K562 (cell line): ENCODE results near the gene PPP1R10. TPM values are rescaled to one million over a fixed set of nuclear protein-coding genes. Genes with fewer than 3 reads are reported as not detected.
"Not testable (repeated sequence)": the region's sequence is repeated elsewhere in the genome, so short reads cannot be mapped to it uniquely, and the experiment has no call there.

Experiments
- ATAC-seq: fragments of 200-7000 bp; cut with Tn5 transposase; 3 replicates; pipeline ENCODE4 v1.9.1; 2020; ENCODE audit warnings: moderate library complexity
- BruUV-seq: library from RNA; stranded (reverse); fragments of 400-500 nt; replicated peaks from 2 replicates; lab custom pipeline; 2021; lab: Mats Ljungman, UMichigan
- CTCF ChIA-PET: fragments of 300-600 bp; formaldehyde crosslinking; extraction: SDS; loops from one replicate; lab custom pipeline; 2021; ENCODE audit warnings: low intra/inter-chr PET ratio; lab: Yijun Ruan, JAX
- POLR2A ChIA-PET: fragments of 300-600, 350-650 bp; sonication (Branson Sonifier 250); formaldehyde crosslinking; extraction: SDS; loops from one replicate; lab custom pipeline; 2021; ENCODE audit warnings: antibody characterized with exemption, inconsistent platforms; lab: Yijun Ruan, JAX
- DNase-seq, 4 experiments: peaks; one replicate each; pipeline versions ENCODE4 v3.0.0 to v3.0.0-alpha.2; 2011 to 2018; ENCODE audit warnings: low spot score in 3 of 4, mixed read lengths in 3 of 4; ENCODE audit errors: extremely low read depth in 1 of 4
- FAIRE-seq: peaks from 2 replicates; lab custom pipeline; 2011; peaks lifted over from hg19 to GRCh38; lab: Jason Lieb, UNC
- H2AFZ ChIP-seq: 2 replicates; pipeline ENCODE4 v1.6.0; 2011; ENCODE audit warnings: low read depth, low read length, control low read depth, inconsistent platforms
- H3K27ac ChIP-seq: fragments of 200-600 bp; 3 replicates; pipeline ENCODE4 v1.8.0; 2011; ENCODE audit warnings: low read depth, mild to moderate bottlenecking, control low read depth, inconsistent platforms, low read length, moderate library complexity, mixed read lengths; ENCODE audit errors: extremely low read depth
- H3K27me3 ChIP-seq, 2 experiments: fragments of 300-600 bp in 1 of 2; 2 replicates in 1 of 2; 3 replicates in 1 of 2; pipeline versions ENCODE4 v1.6.0 to v1.8.0; 2011; ENCODE audit warnings: inconsistent platforms in 2 of 2, low read length in 2 of 2, mild to moderate bottlenecking in 1 of 2, mixed read lengths in 1 of 2, moderate library complexity in 1 of 2; ENCODE audit not compliant: control insufficient read depth in 2 of 2, insufficient read depth in 2 of 2
- H3K36me3 ChIP-seq: fragments of 300-600 bp; 3 replicates; pipeline ENCODE4 v1.8.0; 2011; ENCODE audit warnings: mild to moderate bottlenecking, low read length, inconsistent platforms; ENCODE audit not compliant: control insufficient read depth, insufficient read depth
- H3K4me1 ChIP-seq, 2 experiments: fragments of 200-600 bp in 1 of 2; replicated peaks in 1 of 2; 2 replicates in 1 of 2; 3 replicates in 1 of 2; pipeline versions ENCODE4 v1.5.1 to v1.8.0; 2011; ENCODE audit warnings: inconsistent platforms in 2 of 2, low read length in 2 of 2, mild to moderate bottlenecking in 1 of 2, mixed read lengths in 1 of 2, moderate library complexity in 1 of 2; ENCODE audit not compliant: control insufficient read depth in 2 of 2, insufficient read depth in 2 of 2
- H3K4me2 ChIP-seq: 2 replicates; pipeline ENCODE4 v1.6.1; 2011; ENCODE audit warnings: low read length, control low read depth, inconsistent platforms, mixed read lengths; ENCODE audit not compliant: insufficient read depth
- H3K4me3 ChIP-seq: fragments of 200-600 bp; sonication (generic), shearing (Covaris generic); 2 replicates; pipeline ENCODE4 v1.5.1; 2016; ENCODE audit warnings: control low read depth, inconsistent platforms
- H3K79me2 ChIP-seq: fragments of 200-600 bp; 3 replicates; pipeline ENCODE4 v1.8.0; 2011; ENCODE audit warnings: low read length, inconsistent platforms; ENCODE audit not compliant: control insufficient read depth, insufficient read depth
- H3K9ac ChIP-seq, 2 experiments: 2 replicates each; pipeline versions ENCODE4 v1.6.0 to v1.6.1; 2011; ENCODE audit warnings: low read depth in 2 of 2, low read length in 2 of 2, control low read depth in 1 of 2, inconsistent platforms in 1 of 2, mild to moderate bottlenecking in 1 of 2, mixed read lengths in 1 of 2; ENCODE audit not compliant: insufficient read depth in 1 of 2
- H3K9me1 ChIP-seq: one replicate; pipeline ENCODE4 v1.6.0; 2011; ENCODE audit warnings: inconsistent platforms, mild to moderate bottlenecking, low read length, moderate library complexity; ENCODE audit not compliant: control insufficient read depth, insufficient read depth
- H3K9me3 ChIP-seq: replicated peaks from 2 replicates; pipeline ENCODE4 v1.5.1; 2011; ENCODE audit warnings: low read depth, low read length, inconsistent platforms; ENCODE audit not compliant: control insufficient read depth, insufficient read depth
- H4K20me1 ChIP-seq: replicated peaks from 2 replicates; pipeline ENCODE4 v1.6.1; 2011; ENCODE audit warnings: low read length, inconsistent platforms, mixed read lengths; ENCODE audit not compliant: control insufficient read depth, insufficient read depth
- GTF2A2 ChIP-seq: IDR thresholded peaks from 2 replicates; pipeline ENCODE4 v1.6.1; 2016; ENCODE audit warnings: mild to moderate bottlenecking, missing genetic modification characterization, missing compliant biosample characterization
- POLR2G ChIP-seq: fragments of 200-400 bp; formaldehyde crosslinking; IDR thresholded peaks from 2 replicates; pipeline ENCODE4 v1.6.1; 2017; ENCODE audit warnings: low read depth, mild to moderate bottlenecking, antibody characterized with exemption, low read length, moderate library complexity
- ZNF76 ChIP-seq: fragments of 250-450 bp; sonication (Bioruptor Pico); IDR thresholded peaks from 2 replicates; pipeline ENCODE4 v1.4.0; 2020; ENCODE audit warnings: mild to moderate bottlenecking, moderate library complexity, borderline replicate concordance
- WGBS: fragments of 100-300 bp; shearing (Covaris generic); methylation state at CpG from one replicate; pipeline ENCODE4 v1.1.6; 2016; ENCODE audit warnings: low coverage, mixed read lengths; ENCODE audit not compliant: insufficient coverage; ENCODE audit errors: missing lambda C conversion rate; 5-methylcytosine and 5-hydroxymethylcytosine counted together
- in situ Hi-C: fragments of 300-500 bp; cut with MboI; formaldehyde crosslinking; loops from 4 replicates; pipeline ENCODE4 v1.15.0; 2018; ENCODE audit warnings: inconsistent platforms, mixed read lengths
- intact Hi-C: fragments of 100-400 bp; cut with micrococcal nuclease; formaldehyde crosslinking; loops from 2 replicates; pipeline ENCODE4 v1.14.2; 2022
- polyA plus RNA-seq, 8 experiments: library from polyadenylated mRNA; depleted of rRNA in 4 of 8; stranded (reverse) in 5 of 8; unstranded in 3 of 8; fragments of >200 nt; fragmentation: Nextera tagmentation in 2 of 8; fragmentation: Illumina TruSeq in 1 of 8; extraction: Ambion mirVana in 2 of 8; extraction: Trizol in 1 of 8; gene quantifications; 2 replicates each; pipeline versions ENCODE4 v1.2.1 to v1.2.3, GENCODE V29; 2011 to 2014; ENCODE audit warnings: inconsistent platforms in 1 of 8, missing spikeins in 1 of 8
- total RNA-seq, 7 experiments: library from RNA; depleted of rRNA in 6 of 7; stranded (reverse); fragments of >200 nt in 6 of 7; fragmentation: Illumina TruSeq in 2 of 7; extraction: Trizol in 2 of 7; gene quantifications; 2 replicates each; pipeline versions ENCODE4 v1.2.1 to v1.2.3, GENCODE V29; 2011 to 2021; ENCODE audit warnings: low replicate concordance in 1 of 7

PPP1R10 gene
- total and polyA plus RNA-seq, 9 of the 15 experiments (the other 6 are each of a cell fraction or from before 2014, with no cell fraction given), result 14.1 to 65.5 (median 32.6) TPM

DNA sequence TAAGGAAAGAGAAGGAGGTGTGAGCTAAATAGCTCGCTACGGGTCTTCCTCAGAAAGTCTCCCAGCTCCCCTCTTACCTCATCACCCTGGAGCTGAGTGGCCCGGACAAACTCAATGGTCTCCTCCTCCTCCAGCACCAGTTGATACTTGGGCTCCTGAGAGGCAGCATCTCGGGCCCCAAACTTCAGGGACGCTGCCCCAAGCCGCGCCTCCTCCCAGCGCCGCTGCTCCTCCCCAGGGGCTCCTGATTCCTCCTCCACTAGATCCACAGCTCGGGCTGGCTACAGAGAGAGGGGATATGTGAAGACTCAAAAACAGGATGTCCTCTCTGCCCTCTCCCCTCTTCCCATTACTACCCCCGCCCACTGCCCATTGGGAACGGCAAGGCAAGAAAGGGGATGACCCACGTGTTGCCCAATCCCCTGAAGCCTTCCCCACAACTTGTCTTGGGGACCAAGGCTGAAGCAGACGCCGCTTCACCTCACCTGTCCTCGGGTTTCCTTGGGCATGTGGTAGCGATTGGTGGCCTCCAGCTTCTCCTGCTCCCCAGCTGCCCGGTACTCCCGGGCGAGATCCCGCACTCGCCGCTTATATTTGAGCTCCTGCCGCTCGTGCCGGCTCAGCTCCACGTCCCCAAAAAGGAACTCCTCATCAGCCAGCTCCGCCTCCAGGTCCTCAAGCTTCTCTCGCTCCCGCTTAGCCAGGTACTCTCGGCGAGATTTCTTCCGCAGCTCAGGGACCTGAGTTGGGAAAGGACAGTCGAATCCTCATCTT, 48.1 kb upstream of the PPP1R10 start:
- ChIA-PET CTCF (no interaction called here), POLR2A (interaction anchor here (0.6 to 2.5 kb wide), 5 partner anchors 15 to 516 kb away, joined by 3 to 12 read pairs (median 5); partner anchors contain the start of genes MRPS18B and PPP1R10)
- H3K79me2 ChIP-seq, result no peaks in the 10 kb centered on the region
- TF ChIP-seq ZNF76 (CRISPR knock-in tag) (no peak), POLR2G (0 out of 2 replicates have a peak, but pooled peaks have one; percentile 28), GTF2A2 (tag) (no peak)
- ATAC-seq, result no peak
- intact Hi-C loops (no loop called here), in situ Hi-C loops (no loop called here)
- H3K27ac ChIP-seq, result no peak overlapping the region
- no peaks in the 10 kb centered on the region for H3K9me3 ChIP-seq
- BruUV-seq, result TSS peak; percentile 37
- H2AFZ ChIP-seq, result no peak overlapping the region
- H3K36me3 ChIP-seq, result peaks cover 77% of the 10 kb centered on the region
- H3K4me1 ChIP-seq, result peaks cover 7 to 9% of the 10 kb centered on the region in 2 experiments
- DNase-seq, result no peak
- H3K27me3 ChIP-seq, result no peaks in the 10 kb centered on the region
- H3K4me3 ChIP-seq, result no peak overlapping the region
- peaks cover 1% of the 10 kb centered on the region for H3K9me1 ChIP-seq
- no peak for FAIRE-seq
- no peak overlapping the region for H3K4me2 ChIP-seq
- 93% methylated on average over 33 of the region's 34 CpGs for WGBS
- H3K9ac ChIP-seq, result peak overlapping the region in 1 of 2 experiments; percentile 38; a peak in 1 of 4 replicates
- H4K20me1 ChIP-seq, result no peaks in the 10 kb centered on the region

DNA sequence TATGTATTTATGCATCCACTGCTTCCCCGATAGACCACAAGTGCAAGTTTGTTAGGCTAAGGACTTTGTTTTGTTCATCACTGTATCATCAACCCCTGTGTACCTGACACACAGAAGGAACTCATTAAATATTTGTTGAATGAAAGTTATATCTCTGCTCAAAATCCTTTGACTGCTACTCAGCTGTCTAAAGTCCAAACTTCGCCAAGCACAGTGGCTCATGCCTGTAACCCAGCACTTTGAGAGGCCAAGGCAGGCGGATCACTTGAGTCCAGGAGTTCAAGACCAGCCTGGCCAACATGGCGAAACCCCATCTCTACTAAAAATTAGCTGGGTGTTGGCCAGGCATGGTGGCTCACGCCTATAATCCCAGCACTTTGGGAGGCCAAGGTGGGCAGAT, 40.9 kb upstream of the PPP1R10 start:
- POLR2A ChIA-PET, result interaction anchor here (1.2 to 2.5 kb wide), 4 partner anchors 10 to 43 kb away, joined by 4 to 9 read pairs (median 6); partner anchors contain the start of gene C6orf136
- in situ Hi-C loops, BruUV-seq, H2AFZ ChIP-seq, intact Hi-C loops, H3K4me1 ChIP-seq, H3K4me3 ChIP-seq, H3K79me2 ChIP-seq, FAIRE-seq, H3K4me2 ChIP-seq, ATAC-seq, H3K9me3 ChIP-seq, DNase-seq, H4K20me1 ChIP-seq, H3K27me3 ChIP-seq, H3K27ac ChIP-seq, H3K9ac ChIP-seq, H3K9me1 ChIP-seq: not testable (repeated sequence)
- 72% methylated on average over 5 of the region's 5 CpGs for WGBS
- CTCF ChIA-PET, result interaction anchor here (0.6 kb wide), 1 partner anchor 54 kb away, joined by 3 read pairs; no protein-coding TSS in a partner anchor
- H3K36me3 ChIP-seq, result peaks cover 87% of the 10 kb centered on the region
